Loucy (cell line): ENCODE results near the gene GMPPB.
"Not testable (repeated sequence)": the region's sequence is repeated elsewhere in the genome, so short reads cannot be mapped to it uniquely, and the experiment has no call there.

ENCODE experiments used
- CTCF ChIP-seq: fragments of 200-600 bp; sonication (generic); conservative IDR thresholded peaks from 2 replicates; pipeline ENCODE4 v1.5.1; 2014; ENCODE audit warnings: mild to moderate bottlenecking, antibody characterized with exemption, low read length
- EZH2phosphoT487 ChIP-seq: fragments of 200-600 bp; IDR thresholded peaks from 2 replicates; pipeline ENCODE4 v1.6.1; 2018; ENCODE audit warnings: antibody characterized with exemption, mild to moderate bottlenecking, moderate library complexity, borderline replicate concordance

DNA sequence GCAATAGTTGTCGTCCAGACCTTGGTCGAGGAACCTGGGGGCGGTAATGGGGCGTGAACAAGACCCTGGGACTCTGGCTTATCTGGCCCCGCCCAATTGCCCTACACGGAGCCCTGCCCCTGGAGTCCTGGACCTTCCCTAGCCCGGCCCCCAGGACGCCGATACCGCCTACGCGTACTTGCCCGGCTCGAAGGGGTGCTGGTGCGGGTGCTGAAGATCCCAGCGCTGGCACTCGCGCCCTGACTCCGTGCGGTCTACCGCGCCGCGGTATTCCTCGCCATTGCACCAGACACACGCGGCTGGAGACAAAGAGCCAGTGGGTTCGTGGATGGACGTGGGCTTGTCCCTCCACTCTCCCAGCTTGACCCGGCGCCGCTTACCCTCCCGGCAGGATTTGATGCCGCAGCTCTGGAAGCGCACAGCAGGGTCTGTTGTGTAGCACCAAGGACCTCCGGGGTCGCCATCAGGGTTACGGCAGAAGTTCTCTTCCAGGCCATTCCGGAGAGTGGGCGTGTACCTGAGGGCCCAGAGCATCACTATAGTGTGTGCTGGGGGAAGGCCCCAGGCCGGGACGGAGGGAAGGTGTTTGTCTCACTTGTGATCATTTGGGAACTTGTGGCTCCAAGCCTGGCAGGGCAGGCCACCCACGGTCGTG lies 36.9 kb downstream of the GMPPB start:
- not testable (repeated sequence) for TF ChIP-seq EZH2phosphoT487, CTCF
